ENCODE measurements around the gene SMG6. TPM values are rescaled to one million over a fixed set of nuclear protein-coding genes. Genes with fewer than 3 reads are reported as not detected.

Gene SMG6
- total and polyA plus RNA-seq, 2 of the 8 experiments (the other 6 are each of a cell fraction or from before 2014, with no cell fraction given), result 18.5 to 25.2 TPM

GRCh38 chr17:2040219-2040827 lies 263.3 kb downstream of the SMG6 start:
- H3K18ac ChIP-seq (ENCODE audit: extremely low read depth, low read length), result no peak overlapping the region
- H4K91ac ChIP-seq (replicated peaks; ENCODE audit: insufficient read length, low read length), result no peak overlapping the region
- no peak overlapping the region for H2BK15ac ChIP-seq (ENCODE audit: low read length)
- no peaks in the 10 kb centered on the region for H3K79me2 ChIP-seq (ENCODE audit: control insufficient read depth in 1 of 2, insufficient read depth in 2 of 2, low read length in 2 of 2)
- H3K4me1 ChIP-seq (replicated peaks in 1 of 4; ENCODE audit: control insufficient read depth in 3 of 4, insufficient read depth in 4 of 4, low read length in 3 of 4), result peaks cover 0 to 6% (median 6%) of the 10 kb centered on the region in 4 experiments; a peak in 5 of 7 replicates
- H2AFZ ChIP-seq (ENCODE audit: low read length), result no peak overlapping the region
- H4K5ac ChIP-seq (ENCODE audit: insufficient read length, low read depth, low read length), result no peak overlapping the region
- H2BK12ac ChIP-seq (ENCODE audit: low read depth, low read length), result no peak overlapping the region
- H2AK5ac ChIP-seq (ENCODE audit: low read depth, low read length), result no peak overlapping the region
- no peak overlapping the region for H4K8ac ChIP-seq (ENCODE audit: extremely low read depth, insufficient read depth, low read length)
- no peak overlapping the region for H2BK120ac ChIP-seq (replicated peaks; ENCODE audit: low read depth, low read length)
- no peak overlapping the region for H3K56ac ChIP-seq (replicated peaks; ENCODE audit: insufficient read length, low read depth, low read length)
- no peak for FAIRE-seq
- no peak overlapping the region for H2BK20ac ChIP-seq (ENCODE audit: low read length)
- H3K4me2 ChIP-seq (ENCODE audit: insufficient read depth in 1 of 2, low read depth in 2 of 2, low read length in 2 of 2), result no peak overlapping the region; a peak in 1 of 4 replicates
- CTCF ChIA-PET (ENCODE audit: partially characterized antibody), result interaction anchor here (1.2 to 3.1 kb wide), 14 partner anchors 8 to 242 kb away, joined by 3 to 17 read pairs (median 4); partner anchors contain the start of genes DPH1 and RTN4RL1
- peaks cover 0 to 14% (median 3%) of the 10 kb centered on the region in 4 experiments; a peak in 5 of 8 replicates for H3K36me3 ChIP-seq (ENCODE audit: control insufficient read depth in 2 of 4, insufficient read depth in 4 of 4, low read length in 3 of 4)
- H3K9me3 ChIP-seq (ENCODE audit: insufficient read depth in 2 of 2, low read depth in 1 of 2, low read length in 1 of 2), result no peaks in the 10 kb centered on the region
- peaks cover 0 to 2% (median 0%) of the 10 kb centered on the region in 4 experiments; a peak in 1 of 7 replicates for H3K27me3 ChIP-seq (replicated peaks in 1 of 4; ENCODE audit: control insufficient read depth in 3 of 4, extremely low read depth in 1 of 4, insufficient read depth in 3 of 4, low read length in 3 of 4)
- H3K23ac ChIP-seq (ENCODE audit: insufficient read length), result no peak overlapping the region
- peaks cover 4% of the 10 kb centered on the region for H3K79me1 ChIP-seq (ENCODE audit: low read depth, low read length)
- no peak for DNase-seq (ENCODE audit: low read depth in 1 of 2, low spot score in 2 of 2)
- H3K4ac ChIP-seq (replicated peaks; ENCODE audit: insufficient read length, low read depth, low read length), result no peak overlapping the region
- H3K27ac ChIP-seq (ENCODE audit: low read depth, low read length), result no peak overlapping the region
- peaks cover 0 to 7% of the 10 kb centered on the region in 2 experiments for H4K20me1 ChIP-seq (replicated peaks in 1 of 2; ENCODE audit: control insufficient read depth in 1 of 2, insufficient read depth in 2 of 2, low read length in 2 of 2)
- no peak overlapping the region for H3K14ac ChIP-seq (ENCODE audit: insufficient read length)
- H3K4me3 ChIP-seq (ENCODE audit: extremely low read depth in 1 of 4, insufficient read depth in 2 of 4, low read depth in 3 of 4, low read length in 4 of 4), result no peak overlapping the region
- POLR2A ChIA-PET (ENCODE audit: partially characterized antibody), result interaction anchor here (0.8 to 1.6 kb wide), 4 partner anchors 10 to 29 kb away, joined by 3 read pairs; partner anchors contain the start of gene DPH1
- no peak overlapping the region for H2BK5ac ChIP-seq (ENCODE audit: low read depth, low read length)
- no peak overlapping the region for H3K9ac ChIP-seq (replicated peaks in 1 of 4; ENCODE audit: extremely low read depth in 1 of 4, low read depth in 3 of 4, low read length in 3 of 4)
- WGBS, 2 experiments (ENCODE audit: extremely low coverage in 1 of 2, insufficient coverage in 1 of 2, insufficient read length in 1 of 2, insufficient replicate concordance in 2 of 2, low coverage in 1 of 2, low lambda C conversion rate in 2 of 2, missing lambda C conversion rate in 1 of 2), result 92% methylated on average over 6 of the region's 7 CpGs; no CpG with 5 or more reads in 1 of the 2 experiments
- H3K23me2 ChIP-seq (ENCODE audit: low read depth, low read length), result peaks cover 5% of the 10 kb centered on the region; the same call in 1 of the 2 replicates
- no peak for TF ChIP-seq POU5F1 (IDR thresholded peaks at IDR 0.05; ENCODE audit: low read depth, low read length)
- TF ChIP-seq TAF7 (optimal IDR thresholded peaks at IDR 0.05; ENCODE audit: borderline replicate concordance, low read depth, low read length), result no peak
- no peak for TF ChIP-seq ATF2 (IDR thresholded peaks at IDR 0.05; ENCODE audit: low read length)
- no peak for TF ChIP-seq TAF1 (IDR thresholded peaks at IDR 0.05; ENCODE audit: low read depth, low read length)
- no peak for TF ChIP-seq SIX5 (IDR thresholded peaks at IDR 0.05; ENCODE audit: low read depth, low read length)
- no peak for TF ChIP-seq TCF12 (IDR thresholded peaks at IDR 0.05; ENCODE audit: low read depth, low read length)
- no peak for TF ChIP-seq SP4 (IDR thresholded peaks at IDR 0.05; ENCODE audit: low read length)
